ENCODE measurements around the gene SYNE3. TPM values are rescaled to one million over a fixed set of nuclear protein-coding genes. Genes with fewer than 3 reads are reported as not detected.

SYNE3 gene
- total RNA-seq, 4 donors from 2014 or later, result 14.4 to 18.7 (median 16.6) TPM

DNA sequence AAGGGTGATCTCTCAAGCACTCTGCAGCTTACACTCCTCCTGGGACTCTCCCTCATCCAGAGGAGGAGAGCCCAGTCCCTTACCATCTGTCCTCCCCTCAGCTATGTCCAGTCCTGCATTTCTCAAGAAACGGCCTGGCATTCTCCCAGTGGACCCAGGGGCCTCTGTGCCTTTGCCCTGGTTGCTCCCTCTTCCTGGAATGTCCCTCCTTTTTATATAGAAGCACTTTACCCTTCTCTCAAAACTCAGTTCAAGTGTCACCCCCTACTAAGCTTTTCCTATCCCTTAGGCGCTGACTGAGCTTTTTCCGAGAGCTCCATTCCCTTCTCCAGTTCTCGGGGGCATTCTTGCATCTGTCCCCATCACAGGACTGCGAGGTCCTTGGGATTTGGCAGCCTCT lies 9.5 kb upstream of the SYNE3 start:
- H3K4me3 ChIP-seq, result no peak overlapping the region
- H3K27me3 ChIP-seq, result no peaks in the 10 kb centered on the region
- no peak for DNase-seq (ENCODE audit: extremely low spot score)
- 90% methylated on average over 5 of the region's 5 CpGs for WGBS
- TF ChIP-seq POLR2A (IDR thresholded peaks at IDR 0.05; ENCODE audit: low read depth) (no peak), POLR2AphosphoS5 (IDR thresholded peaks at IDR 0.05) (no peak), EP300 (IDR thresholded peaks at IDR 0.05) (no peak), CTCF (IDR thresholded peaks at IDR 0.05) (no peak)
- peaks cover 0 to 1% (median 0%) of the 10 kb centered on the region in 4 donors for H3K36me3 ChIP-seq
- no peak overlapping the region for H3K27ac ChIP-seq (replicated peaks in 1 of 4)
- peaks cover 35 to 41% (median 37%) of the 10 kb centered on the region in 4 donors for H3K4me1 ChIP-seq
- intact Hi-C loops (cut with DNase I), result loop anchor here (5.0 kb wide), 1 partner anchor 84 kb away; no protein-coding TSS in a partner anchor
- H3K9me3 ChIP-seq, result no peaks in the 10 kb centered on the region

DNA sequence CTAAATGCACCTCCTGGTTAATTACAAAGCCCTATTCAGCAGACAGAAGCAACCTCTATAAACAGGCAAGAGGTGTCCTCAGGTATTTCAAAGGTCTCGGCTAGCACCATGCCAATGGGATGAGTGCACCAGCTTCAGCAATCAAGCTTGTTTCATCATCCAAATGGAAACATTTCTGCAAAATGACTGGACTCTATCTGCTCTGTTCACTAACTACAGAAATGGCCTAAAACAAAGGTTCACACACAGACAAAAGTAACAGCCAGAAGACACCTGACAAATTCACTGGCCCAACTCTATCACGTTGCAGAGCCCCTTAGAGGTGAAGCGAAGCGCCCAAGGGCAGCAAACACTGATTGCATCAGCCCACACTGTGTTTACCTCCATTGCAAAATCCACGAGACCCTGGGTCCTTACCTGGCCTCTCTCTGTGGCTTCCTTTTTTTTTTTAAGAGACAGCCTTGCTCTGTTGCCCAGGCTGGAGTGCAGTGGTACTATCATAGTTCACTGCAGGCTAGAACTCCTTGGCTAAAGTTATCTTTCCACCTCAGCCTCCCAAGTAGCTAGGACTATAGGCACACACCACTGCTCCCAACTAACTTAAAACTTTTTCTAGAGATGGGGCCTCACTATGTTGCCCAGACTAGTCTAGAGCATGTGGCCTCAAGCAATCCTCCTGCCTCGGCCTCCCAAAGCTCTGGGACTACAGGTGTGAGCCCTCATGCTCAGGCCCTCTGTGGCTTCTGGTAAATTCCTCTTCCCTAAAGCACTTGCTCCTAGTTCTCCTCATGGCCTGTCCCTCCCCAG lies 8.5 kb upstream of the SYNE3 start:
- no peak for DNase-seq (ENCODE audit: extremely low spot score)
- Histone ChIP-seq H3K9me3 (no peaks in the 10 kb centered on the region), H3K27ac (replicated peaks in 1 of 4) (no peak overlapping the region), H3K4me3 (no peak overlapping the region), H3K27me3 (no peaks in the 10 kb centered on the region), H3K4me1 (peaks cover 39 to 40% (median 40%) of the 10 kb centered on the region in 4 donors), H3K36me3 (no peaks in the 10 kb centered on the region)
- 91% methylated on average over 6 of the region's 6 CpGs for WGBS
- intact Hi-C loops (cut with DNase I), result loop anchor here (5.0 kb wide), 1 partner anchor 83 kb away; no protein-coding TSS in a partner anchor
- TF ChIP-seq EP300 (IDR thresholded peaks at IDR 0.05) (no peak), CTCF (IDR thresholded peaks at IDR 0.05) (no peak), POLR2AphosphoS5 (IDR thresholded peaks at IDR 0.05) (no peak), POLR2A (IDR thresholded peaks at IDR 0.05; ENCODE audit: low read depth) (no peak)

DNA sequence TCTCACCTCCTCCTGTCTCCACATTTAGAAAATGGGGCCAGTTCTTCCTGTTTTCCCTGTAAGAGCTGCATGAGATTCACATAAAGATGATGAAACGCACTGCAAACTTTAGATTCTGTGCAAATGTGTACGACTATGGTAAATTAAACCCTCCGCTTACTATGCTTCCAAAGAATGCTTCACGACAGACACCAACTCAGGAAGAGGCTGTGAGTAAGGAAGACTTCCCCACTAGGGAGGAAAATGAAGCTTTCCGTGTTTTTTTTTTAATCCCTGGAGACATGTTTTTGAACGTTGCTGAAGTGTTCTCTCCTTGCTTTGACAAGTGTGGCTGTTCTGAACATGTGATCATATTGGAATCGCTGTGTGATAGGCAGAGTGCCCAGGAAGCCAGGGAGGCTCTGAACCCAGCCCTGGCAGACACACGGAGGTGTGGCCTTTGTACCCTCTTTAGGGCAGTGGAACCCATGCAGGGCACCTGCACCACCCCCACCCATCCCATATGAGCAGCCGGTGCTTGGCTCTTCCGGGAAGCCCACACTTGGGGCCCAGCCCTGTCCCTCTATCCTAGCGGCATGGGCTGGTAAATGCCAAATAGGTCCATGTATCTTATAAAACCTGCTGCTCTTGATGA lies 7.5 kb upstream of the SYNE3 start:
- DNase-seq (ENCODE audit: extremely low spot score), result no peak
- TF ChIP-seq CTCF (IDR thresholded peaks at IDR 0.05), result no peak
- TF ChIP-seq POLR2A (IDR thresholded peaks at IDR 0.05; ENCODE audit: low read depth), result no peak
- TF ChIP-seq EP300 (IDR thresholded peaks at IDR 0.05), result no peak
- TF ChIP-seq POLR2AphosphoS5 (IDR thresholded peaks at IDR 0.05), result no peak
- WGBS, result 66% methylated on average over 11 of the region's 11 CpGs
- no peaks in the 10 kb centered on the region for H3K27me3 ChIP-seq
- intact Hi-C loops (cut with DNase I), result no loop called here
- peak overlapping the region in 1 of 4 donors; percentile 3 for H3K27ac ChIP-seq (replicated peaks in 1 of 4)
- no peaks in the 10 kb centered on the region for H3K36me3 ChIP-seq
- H3K9me3 ChIP-seq, result no peaks in the 10 kb centered on the region
- no peak overlapping the region for H3K4me3 ChIP-seq
- H3K4me1 ChIP-seq, result peaks cover 47 to 50% (median 48%) of the 10 kb centered on the region in 4 donors

GRCh38 chr14:95523051-95523814 lies 6.8 kb upstream of the SYNE3 start:
- H3K9me3 ChIP-seq, result no peaks in the 10 kb centered on the region
- intact Hi-C loops (cut with DNase I), result no loop called here
- peaks cover 52 to 56% (median 54%) of the 10 kb centered on the region in 4 donors for H3K4me1 ChIP-seq
- H3K36me3 ChIP-seq, result no peaks in the 10 kb centered on the region
- no peak overlapping the region for H3K27ac ChIP-seq (replicated peaks in 1 of 4)
- no peaks in the 10 kb centered on the region for H3K27me3 ChIP-seq
- no peak for DNase-seq (ENCODE audit: extremely low spot score)
- no peak overlapping the region for H3K4me3 ChIP-seq
- no peak for TF ChIP-seq EP300 (IDR thresholded peaks at IDR 0.05)
- 68% methylated on average over 12 of the region's 12 CpGs for WGBS

- peaks cover 0 to 1% (median 0%) of the 10 kb centered on the region in 4 donors for H3K27me3 ChIP-seq
- H3K4me3 ChIP-seq, result no peak overlapping the region
- peaks cover 55 to 59% (median 58%) of the 10 kb centered on the region in 4 donors for H3K4me1 ChIP-seq
- WGBS, result 83% methylated on average over 4 of the region's 4 CpGs
- TF ChIP-seq CTCF (IDR thresholded peaks at IDR 0.05), result no peak
- TF ChIP-seq EP300 (IDR thresholded peaks at IDR 0.05), result no peak
- no peak for TF ChIP-seq POLR2A (IDR thresholded peaks at IDR 0.05; ENCODE audit: low read depth)
- TF ChIP-seq POLR2AphosphoS5 (IDR thresholded peaks at IDR 0.05), result no peak
- H3K27ac ChIP-seq (replicated peaks in 1 of 4), result no peak overlapping the region
- no peaks in the 10 kb centered on the region for H3K36me3 ChIP-seq
- DNase-seq (ENCODE audit: extremely low spot score), result no peak
- intact Hi-C loops (cut with DNase I), result no loop called here
- H3K9me3 ChIP-seq, result no peaks in the 10 kb centered on the region
Observed at GRCh38 chr14:95522556-95522955, 6.1 kb upstream of the SYNE3 start.
